Measurements from ENCODE around the gene HIP1.

HIP1 gene

DNA sequence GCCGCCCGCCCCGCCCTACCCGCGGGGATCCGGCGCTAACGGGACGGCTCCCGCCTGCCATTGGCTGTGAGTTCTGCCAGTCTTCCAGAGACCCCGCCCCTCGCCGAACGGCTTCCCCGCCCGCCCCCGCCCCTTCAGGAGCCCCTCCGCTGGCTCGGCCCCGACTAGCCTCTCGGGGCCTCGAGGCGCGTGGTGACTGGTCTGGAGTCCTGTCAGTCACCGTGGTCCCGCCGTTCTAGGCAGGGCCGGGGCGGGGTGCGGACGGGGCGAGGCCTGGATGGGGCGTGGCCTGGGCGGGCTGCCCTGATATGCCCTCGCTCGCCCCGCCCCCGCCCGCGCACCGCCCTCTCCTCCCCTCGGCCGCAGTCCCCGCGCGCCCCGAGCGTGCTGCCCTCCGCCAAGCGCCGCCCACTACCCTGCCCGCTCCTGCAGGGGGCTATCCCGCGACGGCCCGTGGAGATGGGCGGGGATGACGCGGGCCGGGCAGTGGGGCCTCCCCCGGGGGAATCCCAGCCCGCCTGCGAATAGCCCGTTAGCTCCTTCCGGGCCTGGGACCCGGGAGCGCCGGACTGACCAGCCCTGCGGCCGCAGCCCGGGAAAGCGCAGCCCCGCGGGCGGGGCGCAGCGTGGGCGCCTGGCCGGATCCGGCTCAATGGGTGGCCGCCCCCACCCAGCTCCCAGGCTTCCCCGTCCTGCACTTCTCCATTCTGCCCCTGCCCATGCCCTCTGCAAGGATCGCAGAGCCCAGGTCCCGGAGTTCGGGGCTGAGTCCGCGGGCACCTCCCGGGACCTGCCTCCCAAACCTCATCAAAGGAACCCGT lies 444 bp upstream of the HIP1 start:
- H3K79me2 ChIP-seq (ENCODE audit: control insufficient read depth, low read length): no peaks in the 10 kb centered on the region
- H3K4me2 ChIP-seq (ENCODE audit: low read length): peak overlapping the region; percentile 96
- no peaks in the 10 kb centered on the region for H3K36me3 ChIP-seq (ENCODE audit: control insufficient read depth, low read length)
- peaks cover 8% of the 10 kb centered on the region for H3K27me3 ChIP-seq (ENCODE audit: control insufficient read depth, low read length)
- H3K4me3 ChIP-seq (ENCODE audit: low read length): peak overlapping the region; percentile 94
- peaks cover 25% of the 10 kb centered on the region for H3F3A ChIP-seq (ENCODE audit: control insufficient read depth, insufficient read depth)
- peaks cover 42% of the 10 kb centered on the region for H3K4me1 ChIP-seq (ENCODE audit: control insufficient read depth, low read length)
- no peaks in the 10 kb centered on the region for H3K9me3 ChIP-seq (ENCODE audit: control insufficient read depth, insufficient read depth, low read length)
- H3K27ac ChIP-seq (ENCODE audit: low read depth, low read length): peak overlapping the region; percentile 73
- no peaks in the 10 kb centered on the region for H4K20me1 ChIP-seq (ENCODE audit: control insufficient read depth, insufficient read depth, low read depth, low read length)
- TF ChIP-seq, protein P1, sequence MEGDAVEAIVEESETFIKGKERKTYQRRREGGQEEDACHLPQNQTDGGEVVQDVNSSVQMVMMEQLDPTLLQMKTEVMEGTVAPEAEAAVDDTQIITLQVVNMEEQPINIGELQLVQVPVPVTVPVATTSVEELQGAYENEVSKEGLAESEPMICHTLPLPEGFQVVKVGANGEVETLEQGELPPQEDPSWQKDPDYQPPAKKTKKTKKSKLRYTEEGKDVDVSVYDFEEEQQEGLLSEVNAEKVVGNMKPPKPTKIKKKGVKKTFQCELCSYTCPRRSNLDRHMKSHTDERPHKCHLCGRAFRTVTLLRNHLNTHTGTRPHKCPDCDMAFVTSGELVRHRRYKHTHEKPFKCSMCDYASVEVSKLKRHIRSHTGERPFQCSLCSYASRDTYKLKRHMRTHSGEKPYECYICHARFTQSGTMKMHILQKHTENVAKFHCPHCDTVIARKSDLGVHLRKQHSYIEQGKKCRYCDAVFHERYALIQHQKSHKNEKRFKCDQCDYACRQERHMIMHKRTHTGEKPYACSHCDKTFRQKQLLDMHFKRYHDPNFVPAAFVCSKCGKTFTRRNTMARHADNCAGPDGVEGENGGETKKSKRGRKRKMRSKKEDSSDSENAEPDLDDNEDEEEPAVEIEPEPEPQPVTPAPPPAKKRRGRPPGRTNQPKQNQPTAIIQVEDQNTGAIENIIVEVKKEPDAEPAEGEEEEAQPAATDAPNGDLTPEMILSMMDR (IDR thresholded peaks at IDR 0.05; ENCODE audit: low read depth, low read length, poor library complexity, severe bottlenecking): peak; percentile 15
- no peak for TF ChIP-seq EZH2phosphoT487 (IDR thresholded peaks at IDR 0.05; ENCODE audit: borderline replicate concordance, low read length)
- H3K9me2 ChIP-seq (replicated peaks; ENCODE audit: control insufficient read depth, low read length): no peaks in the 10 kb centered on the region

DNA sequence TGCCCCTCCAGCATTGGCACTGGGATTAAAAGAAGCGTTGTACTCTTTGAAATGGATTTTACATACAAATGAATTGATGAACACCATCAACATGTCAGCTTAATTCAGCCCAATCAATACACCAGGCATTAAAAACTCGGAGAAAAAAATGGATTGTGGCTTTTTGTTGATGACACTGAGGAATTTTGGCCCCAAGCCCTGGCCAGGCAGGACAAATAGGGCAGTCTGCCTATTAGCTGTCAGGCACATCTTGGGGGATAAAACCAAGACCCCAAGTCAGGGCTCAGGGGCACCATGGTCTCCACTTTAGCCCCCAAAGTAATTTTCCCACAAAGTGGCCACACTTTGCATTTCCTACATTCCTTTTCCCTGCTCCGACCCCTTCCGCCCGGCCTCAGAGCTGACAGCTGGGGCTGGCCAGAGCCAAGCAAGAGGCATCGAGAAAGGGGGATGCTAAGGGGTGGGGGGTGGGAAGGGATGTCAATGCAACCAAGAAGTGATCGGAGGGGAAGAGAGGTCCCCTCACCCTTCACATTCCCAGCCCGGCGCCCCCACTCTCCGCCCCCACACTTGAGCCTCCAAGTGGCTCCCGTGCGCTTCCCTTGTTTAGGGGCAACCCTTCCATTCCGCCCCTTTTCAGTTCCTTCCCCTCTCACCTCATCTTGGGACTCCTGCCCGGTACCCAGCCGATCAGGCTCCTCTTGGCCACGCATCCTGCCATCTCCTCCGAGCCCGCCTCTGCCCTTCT lies 711 bp downstream of the HIP1 start:
- no peak overlapping the region for H3K27ac ChIP-seq (ENCODE audit: low read depth, low read length)
- no peaks in the 10 kb centered on the region for H3K9me2 ChIP-seq (replicated peaks; ENCODE audit: control insufficient read depth, low read length)
- H3K4me2 ChIP-seq (ENCODE audit: low read length): peak overlapping the region; percentile 96
- H3K27me3 ChIP-seq (ENCODE audit: control insufficient read depth, low read length): peaks cover 8% of the 10 kb centered on the region
- H3K36me3 ChIP-seq (ENCODE audit: control insufficient read depth, low read length): no peaks in the 10 kb centered on the region
- peaks cover 46% of the 10 kb centered on the region for H3K4me1 ChIP-seq (ENCODE audit: control insufficient read depth, low read length)
- TF ChIP-seq, protein P1 (IDR thresholded peaks at IDR 0.05; ENCODE audit: low read depth, low read length, poor library complexity, severe bottlenecking): no peak
- no peak for TF ChIP-seq EZH2phosphoT487 (IDR thresholded peaks at IDR 0.05; ENCODE audit: borderline replicate concordance, low read length)
- H3K4me3 ChIP-seq (ENCODE audit: low read length): peak overlapping the region; percentile 94
- H3K79me2 ChIP-seq (ENCODE audit: control insufficient read depth, low read length): no peaks in the 10 kb centered on the region
- no peaks in the 10 kb centered on the region for H3K9me3 ChIP-seq (ENCODE audit: control insufficient read depth, insufficient read depth, low read length)
- H3F3A ChIP-seq (ENCODE audit: control insufficient read depth, insufficient read depth): peaks cover 20% of the 10 kb centered on the region
- no peaks in the 10 kb centered on the region for H4K20me1 ChIP-seq (ENCODE audit: control insufficient read depth, insufficient read depth, low read depth, low read length)

DNA sequence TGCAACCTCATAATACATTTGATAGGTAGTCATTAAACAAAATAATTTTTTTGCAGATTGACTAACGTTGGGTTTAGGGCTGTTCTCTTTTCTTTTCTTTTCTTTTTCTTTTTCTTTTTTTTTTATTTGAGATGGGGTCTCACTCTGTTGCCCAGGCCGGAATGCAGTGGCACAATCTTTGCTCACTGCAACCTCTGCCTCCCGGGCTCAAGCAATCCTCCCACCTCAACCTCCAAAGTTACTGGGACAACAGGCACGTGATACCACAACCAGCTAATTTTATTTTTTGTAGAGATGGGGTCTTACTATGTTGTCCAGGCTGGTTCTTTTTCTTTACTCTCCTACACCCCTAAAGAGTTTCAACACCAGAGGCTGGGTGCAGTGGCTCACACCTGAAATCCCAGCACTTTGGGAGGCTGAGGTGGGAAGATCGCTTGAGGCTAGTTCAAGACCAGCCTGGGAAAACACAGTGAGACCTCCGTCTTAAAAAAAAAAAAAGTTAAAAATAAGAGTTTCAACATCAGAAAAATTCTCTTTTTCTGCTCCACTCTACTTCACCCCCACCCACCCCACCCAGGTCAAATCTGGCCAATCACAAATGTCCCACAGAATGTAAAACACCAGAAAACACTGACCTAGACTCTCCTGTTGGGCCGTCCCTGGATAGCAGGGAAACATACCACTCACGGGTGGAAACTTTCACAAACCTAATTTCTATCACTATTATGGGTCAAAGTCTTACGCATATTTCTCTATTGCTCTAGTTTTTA lies 3.0 kb downstream of the HIP1 start:
- Histone ChIP-seq H3K4me2 (ENCODE audit: low read length) (no peak overlapping the region), H3K36me3 (ENCODE audit: control insufficient read depth, low read length) (no peaks in the 10 kb centered on the region), H4K20me1 (ENCODE audit: control insufficient read depth, insufficient read depth, low read depth, low read length) (no peaks in the 10 kb centered on the region), H3K27me3 (ENCODE audit: control insufficient read depth, low read length) (peaks cover 8% of the 10 kb centered on the region), H3F3A (ENCODE audit: control insufficient read depth, insufficient read depth) (peaks cover 12% of the 10 kb centered on the region), H3K9me3 (ENCODE audit: control insufficient read depth, insufficient read depth, low read length) (no peaks in the 10 kb centered on the region), H3K9me2 (replicated peaks; ENCODE audit: control insufficient read depth, low read length) (no peaks in the 10 kb centered on the region), H3K79me2 (ENCODE audit: control insufficient read depth, low read length) (no peaks in the 10 kb centered on the region), H3K4me3 (ENCODE audit: low read length) (no peak overlapping the region), H3K27ac (ENCODE audit: low read depth, low read length) (no peak overlapping the region), H3K4me1 (ENCODE audit: control insufficient read depth, low read length) (peaks cover 46% of the 10 kb centered on the region)
- TF ChIP-seq, protein P1 (IDR thresholded peaks at IDR 0.05; ENCODE audit: low read depth, low read length, poor library complexity, severe bottlenecking): no peak
- TF ChIP-seq EZH2phosphoT487 (IDR thresholded peaks at IDR 0.05; ENCODE audit: borderline replicate concordance, low read length): no peak
